Fibroblast of skin of abdomen (primary cell): Measurements from ENCODE around the gene LIPN.

Experiments
- DNase-seq: peaks from one replicate; pipeline ENCODE4 v3.0.0-alpha.2; 2013

LIPN gene

GRCh38 chr10:88828310-88828709, 68.5 kb downstream of the LIPN start:
- DNase-seq, result no peak
